Muscle of arm (tissue), 14 donors: Measurements from ENCODE around the gene CCDC89. TPM values are rescaled to one million over a fixed set of nuclear protein-coding genes. Genes with fewer than 3 reads are reported as not detected.

Source experiments
- DNase-seq: peaks from one replicate; pipeline ENCODE4 v3.0.0-alpha.2; 2013
- long read RNA-seq, 11 donors: transcript quantifications; one replicate each; lab custom pipeline, GENCODE V29; 2026
- polyA plus RNA-seq, 12 donors: library from polyadenylated mRNA; unstranded; fragments of 120-200 nt; gene quantifications; one replicate each; pipeline ENCODE4 v1.2.1, GENCODE V29; 2013; ENCODE audit not compliant: insufficient read length in 12 of 12

Gene CCDC89
- polyA plus RNA-seq = 1 to 10 TPM in 10 of 12 donors, not detected in 2; 1.6 to 2.5 (median 2.1) TPM
- long read RNA-seq, donor 1 = 0 reads
- long read RNA-seq, donor 2, partial matches to known transcripts = 0 of 3 reads
- long read RNA-seq, donor 2, other reads (novel, unspliced or antisense) = 0 of 3 reads
- long read RNA-seq, donor 3 = 0 reads
- long read RNA-seq, donor 4 = 0 reads
- long read RNA-seq, donor 5 = 0 reads
- long read RNA-seq, donor 6, partial matches to known transcripts = 0 of 1 reads
- long read RNA-seq, donor 6, other reads (novel, unspliced or antisense) = 0 of 1 reads
- long read RNA-seq, donor 7 = 0 reads
- long read RNA-seq, donor 8, partial matches to known transcripts = 0 of 2 reads
- long read RNA-seq, donor 8, other reads (novel, unspliced or antisense) = 0 of 2 reads
- long read RNA-seq, donor 9, partial matches to known transcripts = 0 of 2 reads
- long read RNA-seq, donor 9, other reads (novel, unspliced or antisense) = 0 of 2 reads
- long read RNA-seq, donor 10 = 0 reads
- long read RNA-seq, donor 11, partial matches to known transcripts = 0 of 2 reads
- long read RNA-seq, donor 11, other reads (novel, unspliced or antisense) = 0 of 2 reads

DNA sequence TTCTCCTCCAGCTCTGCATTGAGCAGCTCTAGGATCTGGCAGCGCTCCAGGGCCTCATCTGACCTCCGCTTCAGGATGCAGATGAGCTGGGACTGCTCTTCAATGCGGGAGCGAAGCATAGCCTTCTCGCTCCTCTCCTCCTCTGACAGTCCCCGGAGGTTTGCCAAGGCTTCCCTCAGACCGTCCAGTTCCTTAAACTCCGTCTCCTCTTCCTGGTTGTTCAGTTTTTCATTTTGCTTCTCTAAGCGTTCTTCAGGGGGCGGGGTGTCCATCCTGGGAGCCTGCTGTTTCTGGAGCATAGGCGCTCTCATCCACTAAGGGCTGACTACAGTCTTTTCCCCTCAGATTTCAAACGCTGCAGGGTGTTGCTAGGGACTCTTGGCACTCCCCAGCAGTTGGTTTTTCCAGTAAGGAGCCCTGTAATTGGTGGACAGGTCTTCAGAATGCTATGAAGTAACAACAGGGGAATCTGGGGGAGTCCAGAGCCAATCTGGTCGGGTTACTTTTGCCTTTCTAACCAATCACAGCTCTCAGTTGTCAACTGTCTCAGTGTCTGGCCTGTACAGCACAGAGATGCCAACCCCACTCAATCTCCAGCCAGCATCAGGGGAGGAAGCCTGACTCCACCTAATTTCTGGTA lies at the start of gene CCDC89:
CCDC89 (minus strand) TSS at position 376 of the 640 bp plus-strand sequence; CDS start at position 311, 65 bp downstream.
- peak; percentile 93 for DNase-seq

DNA sequence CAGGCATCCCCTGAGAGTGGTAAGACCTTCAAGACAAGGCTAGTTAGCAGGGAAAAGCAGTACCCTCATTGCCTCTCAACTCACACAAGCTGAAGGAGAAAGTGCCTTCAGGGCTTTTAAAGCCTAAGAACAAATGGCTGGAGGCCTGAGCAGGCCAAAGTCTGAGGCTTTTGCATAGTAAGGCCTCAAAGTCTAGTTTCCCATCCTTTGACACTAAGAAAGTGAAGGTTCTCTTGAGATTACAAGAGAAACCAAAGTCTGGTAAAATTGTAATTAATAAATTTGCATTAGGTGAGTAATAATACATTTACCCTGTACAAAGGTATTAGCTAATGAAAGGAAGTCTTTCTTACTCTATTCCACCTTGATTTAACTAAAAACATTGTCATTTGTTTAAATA lies 47.0 kb upstream of the CCDC89 start:
- DNase-seq = no peak

GRCh38 chr11:85726381-85726780 lies 40.4 kb upstream of the CCDC89 start:
- DNase-seq = no peak

DNA sequence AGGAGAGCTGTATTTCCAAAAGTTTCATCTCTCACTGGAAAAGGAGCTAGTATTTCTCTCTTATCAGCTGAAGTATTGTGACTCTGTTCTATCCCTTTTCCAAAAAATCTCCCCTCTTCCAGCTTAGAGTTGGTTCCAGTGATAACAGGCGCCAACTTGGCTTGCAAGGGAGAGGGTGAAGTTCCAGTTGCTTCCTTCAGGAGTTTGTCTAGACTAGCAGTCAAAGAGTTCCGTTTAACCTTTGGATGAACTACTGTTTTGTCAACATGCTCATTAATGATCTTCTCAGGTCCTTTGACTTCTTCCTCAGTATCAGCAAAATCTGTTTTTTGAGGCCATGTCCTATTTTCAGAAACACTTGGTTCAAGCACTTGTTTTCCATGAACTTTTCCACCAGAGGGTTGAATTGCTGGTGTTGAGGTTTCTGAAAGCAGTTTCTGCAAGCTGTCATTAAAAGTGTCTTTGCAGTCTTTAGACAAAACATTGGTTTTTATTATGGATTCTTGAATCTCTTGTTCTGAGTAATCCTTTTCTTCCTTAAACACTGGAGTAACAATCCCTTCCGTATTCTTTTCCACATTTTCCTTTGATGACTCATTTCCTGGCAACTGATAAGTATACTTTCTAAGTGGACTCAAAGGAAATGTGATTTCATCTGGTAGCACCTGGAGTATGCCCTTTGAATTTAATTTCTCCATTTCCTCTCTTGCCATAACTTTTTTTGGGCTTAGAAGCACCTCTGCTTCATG lies 39.7 kb upstream of the CCDC89 start:
- DNase-seq = no peak

- no peak for DNase-seq
Observed at GRCh38 chr11:85724748-85725465, 38.9 kb upstream of the CCDC89 start.

DNA sequence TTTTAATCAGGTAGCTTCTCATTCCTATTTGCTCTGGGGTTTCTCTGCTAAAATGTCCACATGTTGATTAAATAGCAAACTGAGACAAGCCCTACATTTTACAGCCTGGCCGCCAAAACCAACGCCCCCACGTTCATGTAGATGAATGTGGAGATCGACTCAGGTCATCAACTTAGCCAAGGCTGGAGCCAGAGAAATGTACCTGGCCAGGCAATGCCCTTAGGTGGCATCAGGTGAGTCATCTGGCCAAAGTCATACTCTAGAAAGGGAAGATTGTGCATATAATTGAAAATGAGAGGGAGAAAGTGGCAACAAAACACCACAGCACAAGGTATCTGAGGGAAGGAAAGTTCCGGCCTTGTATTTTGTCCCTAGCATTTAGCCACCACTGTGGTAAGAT lies 37.1 kb upstream of the CCDC89 start:
- no peak for DNase-seq

DNA sequence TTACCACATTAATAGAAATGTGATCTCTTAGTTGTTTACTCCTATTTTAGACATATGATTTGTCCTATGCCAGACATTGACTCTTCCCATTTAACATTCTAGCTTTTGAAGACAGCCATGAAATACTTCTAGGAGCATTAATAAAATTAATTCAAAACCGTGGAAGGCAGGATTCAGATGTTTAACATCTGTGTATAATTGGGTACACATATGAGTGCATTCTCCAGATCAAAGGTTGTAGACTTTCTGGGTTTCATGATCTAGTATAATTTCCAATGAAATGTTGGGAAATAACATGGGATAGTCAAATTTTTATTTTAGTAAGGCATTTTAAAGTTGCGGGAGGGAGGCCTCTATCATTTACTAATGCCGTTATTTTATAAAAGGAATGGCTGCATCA lies 35.2 kb upstream of the CCDC89 start:
- no peak for DNase-seq

GRCh38 chr11:85718991-85719807 lies 33.2 kb upstream of the CCDC89 start:
- peak; percentile 71 for DNase-seq

DNA sequence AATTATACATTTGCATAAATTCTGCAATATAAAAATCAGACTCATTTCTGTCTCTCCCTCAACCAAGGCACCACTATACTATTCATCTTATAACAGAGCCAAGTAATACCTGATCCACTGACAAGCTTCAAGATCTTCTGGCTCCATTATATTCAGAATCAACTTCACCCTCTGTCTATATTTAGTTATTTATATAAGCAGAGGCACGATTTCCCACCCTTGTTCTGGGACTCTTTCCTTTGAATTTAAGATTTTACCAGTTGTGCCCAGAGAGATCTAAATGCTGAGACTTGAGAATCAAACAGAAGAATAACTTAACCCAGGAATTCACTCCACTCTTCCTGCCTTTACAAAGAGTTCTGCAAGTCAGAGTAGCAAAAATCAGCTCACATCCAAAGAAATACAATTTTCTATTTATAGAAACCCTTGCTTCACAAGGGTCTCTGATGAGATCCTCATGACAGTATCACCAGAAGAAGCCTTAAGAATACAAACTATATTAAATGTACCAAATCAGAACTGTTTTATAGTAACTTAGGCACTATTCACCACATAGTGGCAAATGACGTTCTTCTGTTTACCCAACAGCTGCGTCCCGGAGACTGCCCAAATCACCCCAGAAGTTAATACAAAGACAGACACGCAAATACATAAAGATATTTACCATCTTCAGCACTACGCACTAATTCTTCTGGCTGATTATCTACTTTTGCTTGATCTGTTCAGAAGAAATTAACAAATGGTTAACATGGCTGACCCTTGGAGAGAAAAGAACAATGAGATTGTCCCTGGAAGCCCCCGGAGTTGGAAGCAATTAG lies 32.3 kb upstream of the CCDC89 start:
- DNase-seq = no peak

- no peak for DNase-seq
Observed at GRCh38 chr11:85717429-85717828, 31.4 kb upstream of the CCDC89 start.

GRCh38 chr11:85712953-85713352 lies 27.0 kb upstream of the CCDC89 start:
- no peak for DNase-seq

- DNase-seq = no peak
Observed at GRCh38 chr11:85710917-85711316, 24.9 kb upstream of the CCDC89 start.

- no peak for DNase-seq
Observed at GRCh38 chr11:85709941-85710702, 24.1 kb upstream of the CCDC89 start.

- no peak for DNase-seq
Observed at GRCh38 chr11:85705800-85706199, 19.8 kb upstream of the CCDC89 start.

- no peak for DNase-seq
Observed at GRCh38 chr11:85704967-85705366, 19.0 kb upstream of the CCDC89 start.

GRCh38 chr11:85699957-85700741 lies 14.2 kb upstream of the CCDC89 start:
- DNase-seq = no peak

DNA sequence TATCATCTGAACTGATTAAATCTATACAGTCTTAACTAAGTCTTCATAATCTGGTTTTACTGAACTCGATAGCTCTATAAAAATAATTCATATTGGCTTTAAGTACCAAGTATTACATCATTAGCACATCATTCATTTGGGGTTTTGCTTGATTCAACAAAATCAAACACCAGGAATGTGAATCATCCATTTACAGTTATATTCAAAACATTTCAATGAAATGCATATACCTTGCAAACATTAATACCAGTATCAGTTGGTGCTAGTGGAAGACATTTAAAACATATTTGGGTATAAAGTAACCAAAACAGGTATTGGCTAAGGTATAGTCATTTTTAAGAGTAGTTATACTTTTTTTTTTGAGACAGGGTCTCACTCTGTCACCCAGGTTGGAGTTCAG lies 12.2 kb upstream of the CCDC89 start:
- no peak for DNase-seq

GRCh38 chr11:85697747-85698146 lies 11.8 kb upstream of the CCDC89 start:
- no peak for DNase-seq
